Neural cell (in vitro differentiated cells): ENCODE results near the gene PRKAR1B. TPM values are rescaled to one million over a fixed set of nuclear protein-coding genes. Genes with fewer than 3 reads are reported as not detected.

ENCODE experiments used
- H2AFZ ChIP-seq: fragments of 200-600, 300-800 bp; sonication (generic), shearing (Covaris generic); 2 replicates; pipeline ENCODE4 v1.6.0; 2014; ENCODE audit warnings: low read depth, mild to moderate bottlenecking, antibody characterized with exemption, low read length, moderate library complexity
- H3F3A ChIP-seq: fragments of 200-600 bp; shearing (Covaris generic); 2 replicates; pipeline ENCODE4 v1.6.1; 2016; ENCODE audit warnings: mild to moderate bottlenecking, moderate library complexity, mixed read lengths, antibody characterized with exemption, low read length; ENCODE audit not compliant: insufficient read depth, poor library complexity, severe bottlenecking
- H3K27ac ChIP-seq: fragments of 200-600, 300-800 bp; sonication (generic), shearing (Covaris generic); 2 replicates; pipeline ENCODE4 v1.5.1; 2014; ENCODE audit warnings: mild to moderate bottlenecking, low read length, moderate library complexity
- H3K27me3 ChIP-seq: fragments of 300-800, 200-600 bp; sonication (generic), shearing (Covaris generic); 2 replicates; pipeline ENCODE4 v1.6.0; 2014; ENCODE audit warnings: mild to moderate bottlenecking, low read depth, low read length, moderate library complexity; ENCODE audit not compliant: insufficient read depth
- H3K36me3 ChIP-seq: fragments of 300-800, 200-600 bp; sonication (generic), shearing (Covaris generic); 2 replicates; pipeline ENCODE4 v1.5.1; 2014; ENCODE audit warnings: mild to moderate bottlenecking, antibody characterized with exemption, low read length, moderate library complexity; ENCODE audit not compliant: insufficient read depth
- H3K4me2 ChIP-seq: fragments of 300-800, 200-600 bp; sonication (generic), shearing (Covaris generic); 2 replicates; pipeline ENCODE4 v1.6.0; 2014; ENCODE audit warnings: mild to moderate bottlenecking, low read length
- H3K4me3 ChIP-seq: fragments of 300-800, 200-600 bp; sonication (generic), shearing (Covaris generic); 2 replicates; pipeline ENCODE4 v1.5.1; 2014; ENCODE audit warnings: mild to moderate bottlenecking, low read length, moderate library complexity
- H3K79me2 ChIP-seq: fragments of 200-600 bp; shearing (Covaris generic); replicated peaks from 2 replicates; pipeline ENCODE4 v1.6.0; 2014; ENCODE audit warnings: mild to moderate bottlenecking, low read length, moderate library complexity; ENCODE audit not compliant: insufficient read depth
- H3K9ac ChIP-seq: fragments of 300-800, 200-600 bp; sonication (generic), shearing (Covaris generic); 2 replicates; pipeline ENCODE4 v1.6.1; 2016; ENCODE audit warnings: mild to moderate bottlenecking, low read length, mixed read lengths
- H3K9me2 ChIP-seq: fragments of 200-600 bp; shearing (Covaris generic); 2 replicates; pipeline ENCODE4 v1.6.1; 2016; ENCODE audit warnings: mild to moderate bottlenecking, low read length, mixed read lengths; ENCODE audit not compliant: insufficient read depth
- H3K9me3 ChIP-seq: fragments of 200-600, 300-800 bp; sonication (generic), shearing (Covaris generic); 2 replicates; pipeline ENCODE4 v1.6.1; 2016; ENCODE audit warnings: mild to moderate bottlenecking, mixed run types, low read length, moderate library complexity, mixed read lengths
- H4K20me1 ChIP-seq: fragments of 200-600 bp; shearing (Covaris generic); 2 replicates; pipeline ENCODE4 v1.6.1; 2016; ENCODE audit warnings: mild to moderate bottlenecking, mixed run types; ENCODE audit not compliant: insufficient read depth
- CTCF ChIP-seq: fragments of 450-650 bp; IDR thresholded peaks from 2 replicates; pipeline ENCODE4 v1.5.1; 2014; ENCODE audit warnings: antibody characterized with exemption, mild to moderate bottlenecking, moderate library complexity; ENCODE audit not compliant: poor library complexity, severe bottlenecking
- EP300 ChIP-seq: fragments of 450-650 bp; conservative IDR thresholded peaks from 2 replicates; pipeline ENCODE4 v1.6.1; 2014; ENCODE audit warnings: antibody characterized with exemption, mild to moderate bottlenecking, moderate library complexity; ENCODE audit not compliant: poor library complexity, severe bottlenecking
- EZH2 ChIP-seq: fragments of 200-600, 300-800 bp; shearing (Covaris generic), sonication (generic); IDR thresholded peaks from 2 replicates; pipeline ENCODE4 v1.6.1; 2014; ENCODE audit warnings: antibody characterized with exemption, low read length, borderline replicate concordance, mild to moderate bottlenecking; ENCODE audit not compliant: insufficient read depth, poor library complexity, severe bottlenecking
- MXI1 ChIP-seq: fragments of 450-650 bp; conservative IDR thresholded peaks from 2 replicates; pipeline ENCODE4 v1.6.1; 2014; ENCODE audit warnings: antibody characterized with exemption, mild to moderate bottlenecking; ENCODE audit not compliant: poor library complexity, severe bottlenecking
- POLR2AphosphoS5 ChIP-seq: IDR thresholded peaks from 2 replicates; pipeline ENCODE4 v1.6.1; 2012
- RAD21 ChIP-seq: fragments of 450-650 bp; conservative IDR thresholded peaks from 2 replicates; pipeline ENCODE4 v1.6.1; 2014; ENCODE audit warnings: antibody characterized with exemption, mild to moderate bottlenecking, moderate library complexity
- REST ChIP-seq: IDR thresholded peaks from 2 replicates; pipeline ENCODE4 v1.6.1; 2012; ENCODE audit warnings: borderline replicate concordance
- SMC3 ChIP-seq: fragments of 450-650 bp; conservative IDR thresholded peaks from 2 replicates; pipeline ENCODE4 v1.6.1; 2014; ENCODE audit warnings: antibody characterized with exemption, mild to moderate bottlenecking, moderate library complexity; ENCODE audit not compliant: poor library complexity
- TAF1 ChIP-seq: IDR thresholded peaks from 2 replicates; pipeline ENCODE4 v1.6.1; 2012; ENCODE audit warnings: low read depth
- polyA plus RNA-seq: library from polyadenylated mRNA; depleted of rRNA; stranded (reverse); fragments of >200 nt; gene quantifications from 2 replicates; pipeline ENCODE4 v1.2.3, GENCODE V29; 2014

PRKAR1B gene
- polyA plus RNA-seq, 1 donor from 2014 or later, result 38.6 TPM

GRCh38 chr7:540579-540978 is 186.5 kb downstream of the PRKAR1B start:
- H3K9me2 ChIP-seq, result no peaks in the 10 kb centered on the region
- H3K79me2 ChIP-seq, result no peaks in the 10 kb centered on the region
- no peak overlapping the region for H3K4me3 ChIP-seq
- H3K4me2 ChIP-seq, result no peak overlapping the region
- H4K20me1 ChIP-seq, result no peaks in the 10 kb centered on the region
- no peak overlapping the region for H3K27ac ChIP-seq
- no peak for TF ChIP-seq SMC3
- TF ChIP-seq RAD21, result no peak
- no peak for TF ChIP-seq CTCF
- no peak for TF ChIP-seq POLR2AphosphoS5
- TF ChIP-seq TAF1, result no peak
- TF ChIP-seq EZH2, result no peak
- H3K27me3 ChIP-seq, result no peaks in the 10 kb centered on the region
- H3F3A ChIP-seq, result no peaks in the 10 kb centered on the region
- no peaks in the 10 kb centered on the region for H3K36me3 ChIP-seq
- H3K9ac ChIP-seq, result no peak overlapping the region
- no peak overlapping the region for H2AFZ ChIP-seq
- no peaks in the 10 kb centered on the region for H3K9me3 ChIP-seq

- H3K4me2 ChIP-seq, result no peak overlapping the region
- no peak overlapping the region for H2AFZ ChIP-seq
- no peak overlapping the region for H3K27ac ChIP-seq
- H3K4me3 ChIP-seq, result no peak overlapping the region
- H3K9me2 ChIP-seq, result no peaks in the 10 kb centered on the region
- no peaks in the 10 kb centered on the region for H3F3A ChIP-seq
- no peaks in the 10 kb centered on the region for H3K36me3 ChIP-seq
- H3K9ac ChIP-seq, result no peak overlapping the region
- H3K79me2 ChIP-seq, result no peaks in the 10 kb centered on the region
- TF ChIP-seq EZH2, result no peak
- TF ChIP-seq REST, result no peak
- TF ChIP-seq TAF1, result no peak
- TF ChIP-seq RAD21, result no peak
- no peak for TF ChIP-seq CTCF
- TF ChIP-seq EP300, result no peak
- no peak for TF ChIP-seq POLR2AphosphoS5
- no peak for TF ChIP-seq MXI1
- no peak for TF ChIP-seq SMC3
- no peaks in the 10 kb centered on the region for H3K27me3 ChIP-seq
- H3K9me3 ChIP-seq, result no peaks in the 10 kb centered on the region
- H4K20me1 ChIP-seq, result no peaks in the 10 kb centered on the region
Measured at GRCh38 chr7:539731-540411, 187.2 kb downstream of the PRKAR1B start.
